A549 (cell line): ENCODE data around the gene CYP26A1.

ENCODE experiments used
- CBX2 ChIP-seq: fragments of 200-600 bp; sonication (generic); IDR thresholded peaks from 2 replicates; pipeline ENCODE4 v1.6.1; 2016; ENCODE audit warnings: low read depth, mild to moderate bottlenecking, borderline replicate concordance
- MYC ChIP-seq: IDR thresholded peaks from 2 replicates; pipeline ENCODE4 v1.6.1; 2012; ENCODE audit warnings: mild to moderate bottlenecking, inconsistent platforms, low read length, improper control_type of control experiment, borderline replicate concordance
- POLR2A ChIP-seq: IDR thresholded peaks from 2 replicates; pipeline ENCODE4 v1.6.1; 2012; ENCODE audit warnings: mild to moderate bottlenecking, low read length
- TP53 ChIP-seq: fragments of 250-450 bp; sonication (Bioruptor Pico); IDR thresholded peaks from 2 replicates; pipeline ENCODE4 v1.5.0; 2021; ENCODE audit warnings: mild to moderate bottlenecking, moderate library complexity
- TF ChIP-seq, protein P1 (sequence below): fragments of >200 bp; sonication (Bioruptor Twin); formaldehyde crosslinking; IDR thresholded peaks from 3 replicates; pipeline ENCODE4 v1.5.1; 2016
- TF ChIP-seq, protein P2 (sequence below): fragments of 200-600 bp; sonication (generic); IDR thresholded peaks from 2 replicates; pipeline ENCODE4 v1.6.1; 2016; ENCODE audit warnings: antibody characterized with exemption, mild to moderate bottlenecking, moderate library complexity

DNA sequence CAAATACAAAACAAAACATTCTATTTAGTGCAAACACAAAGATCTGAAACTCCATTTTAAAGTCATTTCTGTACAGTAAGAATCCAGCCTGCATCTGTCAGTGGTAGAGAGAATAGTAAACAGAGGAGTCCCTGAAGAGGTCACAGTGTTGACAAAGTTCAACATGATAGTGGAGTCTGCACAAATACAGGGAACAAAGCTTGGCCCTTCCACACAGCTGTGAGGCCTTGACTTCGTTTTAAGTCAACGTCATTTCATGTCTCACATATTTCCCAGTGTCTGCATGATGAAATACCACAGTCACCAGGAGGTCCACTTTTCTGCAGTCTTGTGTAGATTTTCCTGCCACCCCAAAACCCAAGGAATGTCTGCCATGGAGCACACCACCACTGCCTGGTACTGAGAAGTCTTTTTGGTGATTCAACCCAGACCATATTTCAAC is 33.0 kb downstream of the CYP26A1 start:
- TF ChIP-seq CBX2 (no peak), MYC (no peak), TP53 (CRISPR knock-in tag) (no peak), POLR2A (no peak)
- TF ChIP-seq, protein P1, sequence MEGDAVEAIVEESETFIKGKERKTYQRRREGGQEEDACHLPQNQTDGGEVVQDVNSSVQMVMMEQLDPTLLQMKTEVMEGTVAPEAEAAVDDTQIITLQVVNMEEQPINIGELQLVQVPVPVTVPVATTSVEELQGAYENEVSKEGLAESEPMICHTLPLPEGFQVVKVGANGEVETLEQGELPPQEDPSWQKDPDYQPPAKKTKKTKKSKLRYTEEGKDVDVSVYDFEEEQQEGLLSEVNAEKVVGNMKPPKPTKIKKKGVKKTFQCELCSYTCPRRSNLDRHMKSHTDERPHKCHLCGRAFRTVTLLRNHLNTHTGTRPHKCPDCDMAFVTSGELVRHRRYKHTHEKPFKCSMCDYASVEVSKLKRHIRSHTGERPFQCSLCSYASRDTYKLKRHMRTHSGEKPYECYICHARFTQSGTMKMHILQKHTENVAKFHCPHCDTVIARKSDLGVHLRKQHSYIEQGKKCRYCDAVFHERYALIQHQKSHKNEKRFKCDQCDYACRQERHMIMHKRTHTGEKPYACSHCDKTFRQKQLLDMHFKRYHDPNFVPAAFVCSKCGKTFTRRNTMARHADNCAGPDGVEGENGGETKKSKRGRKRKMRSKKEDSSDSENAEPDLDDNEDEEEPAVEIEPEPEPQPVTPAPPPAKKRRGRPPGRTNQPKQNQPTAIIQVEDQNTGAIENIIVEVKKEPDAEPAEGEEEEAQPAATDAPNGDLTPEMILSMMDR: no peak
- TF ChIP-seq, protein P2, sequence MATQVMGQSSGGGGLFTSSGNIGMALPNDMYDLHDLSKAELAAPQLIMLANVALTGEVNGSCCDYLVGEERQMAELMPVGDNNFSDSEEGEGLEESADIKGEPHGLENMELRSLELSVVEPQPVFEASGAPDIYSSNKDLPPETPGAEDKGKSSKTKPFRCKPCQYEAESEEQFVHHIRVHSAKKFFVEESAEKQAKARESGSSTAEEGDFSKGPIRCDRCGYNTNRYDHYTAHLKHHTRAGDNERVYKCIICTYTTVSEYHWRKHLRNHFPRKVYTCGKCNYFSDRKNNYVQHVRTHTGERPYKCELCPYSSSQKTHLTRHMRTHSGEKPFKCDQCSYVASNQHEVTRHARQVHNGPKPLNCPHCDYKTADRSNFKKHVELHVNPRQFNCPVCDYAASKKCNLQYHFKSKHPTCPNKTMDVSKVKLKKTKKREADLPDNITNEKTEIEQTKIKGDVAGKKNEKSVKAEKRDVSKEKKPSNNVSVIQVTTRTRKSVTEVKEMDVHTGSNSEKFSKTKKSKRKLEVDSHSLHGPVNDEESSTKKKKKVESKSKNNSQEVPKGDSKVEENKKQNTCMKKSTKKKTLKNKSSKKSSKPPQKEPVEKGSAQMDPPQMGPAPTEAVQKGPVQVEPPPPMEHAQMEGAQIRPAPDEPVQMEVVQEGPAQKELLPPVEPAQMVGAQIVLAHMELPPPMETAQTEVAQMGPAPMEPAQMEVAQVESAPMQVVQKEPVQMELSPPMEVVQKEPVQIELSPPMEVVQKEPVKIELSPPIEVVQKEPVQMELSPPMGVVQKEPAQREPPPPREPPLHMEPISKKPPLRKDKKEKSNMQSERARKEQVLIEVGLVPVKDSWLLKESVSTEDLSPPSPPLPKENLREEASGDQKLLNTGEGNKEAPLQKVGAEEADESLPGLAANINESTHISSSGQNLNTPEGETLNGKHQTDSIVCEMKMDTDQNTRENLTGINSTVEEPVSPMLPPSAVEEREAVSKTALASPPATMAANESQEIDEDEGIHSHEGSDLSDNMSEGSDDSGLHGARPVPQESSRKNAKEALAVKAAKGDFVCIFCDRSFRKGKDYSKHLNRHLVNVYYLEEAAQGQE: no peak
